ENCODE data around the gene SLX9. TPM values are rescaled to one million over a fixed set of nuclear protein-coding genes. Genes with fewer than 3 reads are reported as not detected.

The SLX9 gene
- total RNA-seq, 4 donors from 2014 or later: 20.8 to 59.3 (median 27.6) TPM

DNA sequence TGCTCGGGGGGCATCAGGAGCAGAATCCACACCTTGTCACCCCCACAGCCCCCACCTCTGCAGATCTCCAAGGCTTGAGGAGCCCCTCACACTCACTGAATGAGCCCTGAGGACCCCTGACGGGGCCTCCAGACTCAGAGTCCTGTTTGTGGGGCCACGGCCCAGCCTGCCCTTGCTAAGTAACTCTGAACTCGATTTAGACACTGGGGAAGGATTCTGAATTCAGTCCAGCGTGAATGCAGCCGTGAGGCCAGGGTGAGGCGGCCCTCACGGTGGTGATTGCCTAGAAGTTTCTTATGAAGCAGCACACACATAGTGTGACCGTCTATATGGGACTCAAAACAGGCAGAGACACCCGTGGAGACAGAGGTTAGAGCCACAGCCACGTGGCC, 75.6 kb downstream of the SLX9 start:
- H3K27ac ChIP-seq (replicated peaks in 1 of 4): peak overlapping the region in 1 of 4 donors; percentile 30
- H3K9me3 ChIP-seq: no peaks in the 10 kb centered on the region
- 88% methylated on average over 10 of the region's 11 CpGs for WGBS
- no peak for DNase-seq (ENCODE audit: extremely low spot score)
- TF ChIP-seq POLR2AphosphoS5 (IDR thresholded peaks at IDR 0.05) (no peak), EP300 (IDR thresholded peaks at IDR 0.05) (no peak), POLR2A (IDR thresholded peaks at IDR 0.05; ENCODE audit: low read depth) (no peak)
- TF ChIP-seq, protein P1, sequence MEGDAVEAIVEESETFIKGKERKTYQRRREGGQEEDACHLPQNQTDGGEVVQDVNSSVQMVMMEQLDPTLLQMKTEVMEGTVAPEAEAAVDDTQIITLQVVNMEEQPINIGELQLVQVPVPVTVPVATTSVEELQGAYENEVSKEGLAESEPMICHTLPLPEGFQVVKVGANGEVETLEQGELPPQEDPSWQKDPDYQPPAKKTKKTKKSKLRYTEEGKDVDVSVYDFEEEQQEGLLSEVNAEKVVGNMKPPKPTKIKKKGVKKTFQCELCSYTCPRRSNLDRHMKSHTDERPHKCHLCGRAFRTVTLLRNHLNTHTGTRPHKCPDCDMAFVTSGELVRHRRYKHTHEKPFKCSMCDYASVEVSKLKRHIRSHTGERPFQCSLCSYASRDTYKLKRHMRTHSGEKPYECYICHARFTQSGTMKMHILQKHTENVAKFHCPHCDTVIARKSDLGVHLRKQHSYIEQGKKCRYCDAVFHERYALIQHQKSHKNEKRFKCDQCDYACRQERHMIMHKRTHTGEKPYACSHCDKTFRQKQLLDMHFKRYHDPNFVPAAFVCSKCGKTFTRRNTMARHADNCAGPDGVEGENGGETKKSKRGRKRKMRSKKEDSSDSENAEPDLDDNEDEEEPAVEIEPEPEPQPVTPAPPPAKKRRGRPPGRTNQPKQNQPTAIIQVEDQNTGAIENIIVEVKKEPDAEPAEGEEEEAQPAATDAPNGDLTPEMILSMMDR (IDR thresholded peaks at IDR 0.05): no peak
- no peaks in the 10 kb centered on the region for H3K36me3 ChIP-seq
- H3K27me3 ChIP-seq: peaks cover 0 to 3% (median 0%) of the 10 kb centered on the region in 4 donors
- intact Hi-C loops (cut with DNase I): no loop called here
- H3K4me1 ChIP-seq: peaks cover 30 to 63% (median 53%) of the 10 kb centered on the region in 4 donors
- H3K4me3 ChIP-seq: no peak overlapping the region

DNA sequence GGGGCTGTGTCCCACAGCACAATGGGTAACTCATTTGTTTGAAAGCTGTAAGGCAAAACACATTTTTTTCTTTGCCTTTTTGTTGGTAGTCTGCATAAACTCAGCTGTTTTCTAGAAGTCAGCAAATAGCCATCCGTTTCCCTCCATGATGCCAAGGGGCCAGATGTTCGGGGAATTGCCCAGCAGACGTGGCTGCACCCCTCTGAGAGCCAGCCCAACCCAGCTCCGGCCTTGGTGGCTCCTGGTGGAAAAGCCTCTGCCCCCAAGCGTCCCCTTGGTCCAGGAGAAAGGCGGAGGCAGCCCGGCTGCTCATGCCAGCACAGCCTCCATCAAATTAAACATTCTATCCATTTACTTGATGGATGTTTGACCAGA, 76.2 kb downstream of the SLX9 start:
- Histone ChIP-seq H3K27ac (replicated peaks in 1 of 4) (peak overlapping the region in 1 of 4 donors; percentile 30), H3K36me3 (no peaks in the 10 kb centered on the region), H3K4me3 (no peak overlapping the region), H3K9me3 (no peaks in the 10 kb centered on the region), H3K27me3 (peaks cover 0 to 3% (median 0%) of the 10 kb centered on the region in 4 donors), H3K4me1 (peaks cover 30 to 65% (median 53%) of the 10 kb centered on the region in 4 donors)
- TF ChIP-seq POLR2A (IDR thresholded peaks at IDR 0.05; ENCODE audit: low read depth): no peak
- TF ChIP-seq, protein P1 (IDR thresholded peaks at IDR 0.05): no peak
- no peak for TF ChIP-seq POLR2AphosphoS5 (IDR thresholded peaks at IDR 0.05)
- no peak for TF ChIP-seq EP300 (IDR thresholded peaks at IDR 0.05)
- intact Hi-C loops (cut with DNase I): no loop called here
- 62% methylated on average over 7 of the region's 7 CpGs for WGBS
- no peak for DNase-seq (ENCODE audit: extremely low spot score)

DNA sequence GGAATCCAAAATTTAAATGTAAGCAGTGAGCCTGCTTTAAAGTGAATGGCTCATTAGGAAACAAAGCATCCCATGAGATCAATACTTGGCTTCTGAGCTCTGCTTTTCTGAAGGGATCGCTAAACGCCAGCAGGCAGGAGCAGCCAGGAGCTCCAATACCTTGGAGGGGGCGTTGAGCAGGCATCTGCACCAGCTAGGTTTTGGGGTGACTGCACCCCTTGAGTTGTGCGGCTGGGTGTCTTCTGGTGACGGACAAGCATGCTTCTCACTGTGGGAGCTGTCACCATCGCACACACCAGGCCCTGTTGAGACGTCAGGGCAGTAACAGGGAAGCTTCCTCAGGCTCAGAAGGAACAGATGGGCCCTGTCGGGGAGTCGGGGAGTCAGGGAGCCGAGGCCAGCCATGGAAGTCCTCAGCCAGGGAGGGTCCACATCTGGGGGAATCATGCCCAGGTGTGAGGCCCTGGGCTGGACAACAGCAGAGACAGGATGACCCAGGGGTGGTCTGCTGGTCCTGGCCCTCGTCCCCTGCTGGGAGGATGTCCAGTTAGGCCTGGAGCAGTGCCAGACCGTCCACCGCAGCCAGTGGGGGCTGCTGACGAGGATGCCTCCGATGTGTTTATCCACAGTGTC, 76.7 kb downstream of the SLX9 start:
- Histone ChIP-seq H3K27me3 (peaks cover 0 to 3% (median 0%) of the 10 kb centered on the region in 4 donors), H3K4me1 (peaks cover 30 to 65% (median 53%) of the 10 kb centered on the region in 4 donors), H3K4me3 (no peak overlapping the region), H3K9me3 (no peaks in the 10 kb centered on the region), H3K27ac (replicated peaks in 1 of 4) (peak overlapping the region in 3 of 4 donors; percentile 29 to 37 (median 30)), H3K36me3 (no peaks in the 10 kb centered on the region)
- DNase-seq (ENCODE audit: extremely low spot score): no peak
- intact Hi-C loops (cut with DNase I): no loop called here
- WGBS: 47% methylated on average over 7 of the region's 15 CpGs
- TF ChIP-seq EP300 (IDR thresholded peaks at IDR 0.05): no peak
- TF ChIP-seq POLR2AphosphoS5 (IDR thresholded peaks at IDR 0.05): no peak
- TF ChIP-seq POLR2A (IDR thresholded peaks at IDR 0.05; ENCODE audit: low read depth): no peak
- TF ChIP-seq, protein P1 (IDR thresholded peaks at IDR 0.05): no peak

DNA sequence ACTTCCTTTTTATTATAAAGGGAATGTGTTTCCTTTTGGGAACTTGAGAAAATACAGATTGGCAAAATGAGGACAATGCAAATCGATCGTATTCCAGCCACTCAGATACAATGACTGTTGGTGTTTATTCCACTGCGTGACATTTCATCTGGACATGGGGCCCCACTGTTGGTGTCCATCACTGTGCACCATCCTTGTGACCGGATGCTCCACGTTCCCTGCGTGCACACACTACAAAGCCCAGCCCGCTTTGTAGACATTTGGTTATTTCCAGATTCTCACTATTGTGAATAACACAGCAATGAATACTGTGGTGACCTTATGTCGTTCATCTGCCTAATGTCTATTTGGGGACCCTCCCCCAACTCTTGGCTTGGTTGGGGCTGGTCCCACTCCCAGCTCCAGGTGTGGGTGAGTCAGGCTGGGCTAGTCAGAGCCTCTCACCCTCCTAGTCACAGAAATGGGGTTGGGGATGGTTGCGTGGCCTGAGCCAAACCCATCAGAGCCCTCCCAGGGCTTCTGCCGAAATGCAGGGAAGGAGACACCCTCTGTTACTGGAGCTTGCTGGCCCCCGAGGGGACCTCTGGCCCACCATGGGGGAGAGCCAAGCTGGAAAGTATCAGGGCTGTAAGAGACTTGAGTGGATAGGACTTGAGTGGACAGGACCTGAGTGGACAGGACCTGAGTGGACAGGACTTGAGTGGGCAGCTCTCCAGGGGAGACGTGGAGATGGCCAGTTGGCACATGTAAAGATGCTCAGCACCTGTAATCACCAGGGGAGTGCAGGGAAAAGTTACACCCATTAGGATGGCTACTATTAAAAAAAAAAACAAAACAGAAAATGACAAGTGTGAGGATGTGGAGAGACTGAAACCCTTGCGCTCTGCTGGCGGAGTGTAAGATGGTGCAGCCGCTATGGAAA, 77.5 kb downstream of the SLX9 start:
- TF ChIP-seq EP300 (IDR thresholded peaks at IDR 0.05) (no peak), POLR2AphosphoS5 (IDR thresholded peaks at IDR 0.05) (no peak), POLR2A (IDR thresholded peaks at IDR 0.05; ENCODE audit: low read depth) (no peak)
- TF ChIP-seq, protein P1 (IDR thresholded peaks at IDR 0.05): no peak
- intact Hi-C loops (cut with DNase I): no loop called here
- WGBS: 87% methylated on average over 14 of the region's 15 CpGs

More for the DNA sequence above, 77.5 kb downstream of the SLX9 start:
- Histone ChIP-seq H3K4me1 (peaks cover 25 to 60% (median 47%) of the 10 kb centered on the region in 4 donors), H3K9me3 (no peaks in the 10 kb centered on the region), H3K27ac (replicated peaks in 1 of 4) (peak overlapping the region in 3 of 4 donors; percentile 29 to 87 (median 83)), H3K36me3 (no peaks in the 10 kb centered on the region), H3K27me3 (peaks cover 0 to 3% (median 0%) of the 10 kb centered on the region in 4 donors), H3K4me3 (no peak overlapping the region)
- no peak for DNase-seq (ENCODE audit: extremely low spot score)

Data from esophagus muscularis mucosa (tissue), 4 donors.